ENCODE measurements around the gene PRKG1.

DNA sequence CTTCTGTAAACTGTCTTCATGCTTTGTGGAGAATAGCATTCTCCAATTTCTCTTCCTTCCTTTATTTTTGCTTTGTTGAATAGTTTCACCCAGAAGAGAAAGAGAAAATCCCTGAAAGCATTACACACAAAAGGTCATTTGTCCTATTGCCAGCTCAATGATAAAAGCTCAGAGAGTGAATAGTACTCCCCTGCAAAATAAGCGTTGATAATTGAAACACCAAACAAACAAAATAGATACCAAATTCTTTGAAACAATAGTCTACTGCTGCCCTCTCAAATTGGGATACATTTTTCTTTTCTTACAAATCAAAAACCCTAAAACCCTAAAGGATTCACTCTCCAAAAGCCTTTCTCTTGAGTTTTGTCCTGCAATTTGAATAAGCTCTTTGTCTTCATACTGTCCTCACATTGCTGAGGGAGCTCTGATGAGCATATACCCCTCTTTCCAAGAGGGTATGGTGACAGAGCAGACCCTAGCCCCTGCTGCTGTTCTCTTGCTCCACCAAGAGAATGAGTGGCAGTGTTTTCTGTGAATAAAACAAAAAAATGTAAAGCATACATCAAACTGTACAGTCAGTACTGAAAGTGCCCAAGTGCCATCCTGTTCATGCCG, 490.7 kb downstream of the PRKG1 start:
- TF ChIP-seq, protein P1, sequence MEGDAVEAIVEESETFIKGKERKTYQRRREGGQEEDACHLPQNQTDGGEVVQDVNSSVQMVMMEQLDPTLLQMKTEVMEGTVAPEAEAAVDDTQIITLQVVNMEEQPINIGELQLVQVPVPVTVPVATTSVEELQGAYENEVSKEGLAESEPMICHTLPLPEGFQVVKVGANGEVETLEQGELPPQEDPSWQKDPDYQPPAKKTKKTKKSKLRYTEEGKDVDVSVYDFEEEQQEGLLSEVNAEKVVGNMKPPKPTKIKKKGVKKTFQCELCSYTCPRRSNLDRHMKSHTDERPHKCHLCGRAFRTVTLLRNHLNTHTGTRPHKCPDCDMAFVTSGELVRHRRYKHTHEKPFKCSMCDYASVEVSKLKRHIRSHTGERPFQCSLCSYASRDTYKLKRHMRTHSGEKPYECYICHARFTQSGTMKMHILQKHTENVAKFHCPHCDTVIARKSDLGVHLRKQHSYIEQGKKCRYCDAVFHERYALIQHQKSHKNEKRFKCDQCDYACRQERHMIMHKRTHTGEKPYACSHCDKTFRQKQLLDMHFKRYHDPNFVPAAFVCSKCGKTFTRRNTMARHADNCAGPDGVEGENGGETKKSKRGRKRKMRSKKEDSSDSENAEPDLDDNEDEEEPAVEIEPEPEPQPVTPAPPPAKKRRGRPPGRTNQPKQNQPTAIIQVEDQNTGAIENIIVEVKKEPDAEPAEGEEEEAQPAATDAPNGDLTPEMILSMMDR (conservative IDR thresholded peaks at IDR 0.05; ENCODE audit: low read length): no peak
- no peak for TF ChIP-seq EZH2phosphoT487 (IDR thresholded peaks at IDR 0.05; ENCODE audit: borderline replicate concordance)

All from Loucy (cell line).